BE2C (cell line): Measurements from ENCODE around the gene DENND1A.

Source experiments
- DNase-seq: peaks from one replicate; pipeline ENCODE4 v3.0.0-alpha.2; 2020
- H3K27me3 ChIP-seq: fragments of 250-450 bp; sonication (Bioruptor Pico); 2 replicates; pipeline ENCODE4 v1.5.1; 2020; ENCODE audit warnings: mild to moderate bottlenecking
- H3K36me3 ChIP-seq: fragments of 250-450 bp; sonication (Bioruptor Pico); 2 replicates; pipeline ENCODE4 v1.5.1; 2020; ENCODE audit warnings: mild to moderate bottlenecking
- H3K4me1 ChIP-seq: fragments of 250-450 bp; sonication (Bioruptor Pico); 2 replicates; pipeline ENCODE4 v1.5.1; 2020
- H3K4me3 ChIP-seq: 2 replicates; pipeline ENCODE4 v1.5.1; 2011; ENCODE audit warnings: low read depth, low read length
- H3K9me3 ChIP-seq: fragments of 250-450 bp; sonication (Bioruptor Pico); 2 replicates; pipeline ENCODE4 v1.5.1; 2020
- CTCF ChIP-seq: IDR thresholded peaks from 2 replicates; pipeline ENCODE4 v1.5.1; 2012; ENCODE audit warnings: mild to moderate bottlenecking, low read depth, low read length

Gene DENND1A

GRCh38 chr9:123465304-123465703 lies 464.6 kb downstream of the DENND1A start:
- no peak overlapping the region for H3K4me3 ChIP-seq
- H3K4me1 ChIP-seq: no peaks in the 10 kb centered on the region
- H3K27me3 ChIP-seq: no peaks in the 10 kb centered on the region
- no peaks in the 10 kb centered on the region; the same call in 1 of the 2 replicates for H3K9me3 ChIP-seq
- no peak for TF ChIP-seq CTCF
- no peaks in the 10 kb centered on the region for H3K36me3 ChIP-seq
- DNase-seq: no peak

DNA sequence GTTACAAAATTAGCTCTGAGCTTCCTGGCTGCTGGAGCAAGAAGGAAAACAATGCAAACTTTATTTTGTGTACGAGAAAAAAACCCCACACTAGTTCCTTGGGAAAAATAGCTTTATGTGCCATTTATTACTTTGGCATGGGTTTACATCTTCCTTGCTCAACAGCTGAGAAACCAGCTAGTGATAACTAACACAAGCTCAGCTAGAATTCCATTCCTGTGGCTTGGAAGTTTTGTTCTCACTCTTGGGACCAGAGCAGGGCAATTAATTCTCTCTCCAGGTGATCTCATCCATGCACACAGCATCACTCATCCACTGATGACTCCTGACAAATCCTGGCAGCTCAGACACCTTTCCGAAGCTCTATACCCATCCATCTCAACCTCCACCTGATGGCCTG lies 469.8 kb downstream of the DENND1A start:
- TF ChIP-seq CTCF: no peak
- Histone ChIP-seq H3K36me3 (no peaks in the 10 kb centered on the region), H3K27me3 (no peaks in the 10 kb centered on the region), H3K4me1 (no peaks in the 10 kb centered on the region), H3K9me3 (no peaks in the 10 kb centered on the region; the same call in 1 of the 2 replicates), H3K4me3 (no peak overlapping the region)
- DNase-seq: no peak

DNA sequence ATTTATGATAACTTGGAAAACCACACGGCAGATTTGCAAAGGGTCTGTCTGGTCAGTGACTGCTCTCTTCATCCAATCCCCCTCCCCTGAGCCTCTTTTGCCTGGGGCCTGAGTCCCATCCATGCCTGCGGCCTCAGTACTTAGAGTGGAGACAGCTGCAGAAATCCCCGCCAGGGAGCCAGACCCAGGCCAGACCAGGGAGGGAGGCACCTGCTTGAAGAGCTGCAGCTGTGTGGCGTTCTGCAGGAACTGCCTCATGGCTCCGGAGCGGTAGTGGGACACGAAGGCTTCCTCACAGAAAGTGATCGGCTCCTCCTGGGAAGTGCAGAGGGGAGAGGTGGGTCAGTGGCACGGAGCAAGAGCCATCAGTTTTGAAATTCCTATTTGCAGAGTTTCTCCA lies 472.3 kb downstream of the DENND1A start:
- H3K27me3 ChIP-seq: no peaks in the 10 kb centered on the region
- no peaks in the 10 kb centered on the region for H3K9me3 ChIP-seq
- H3K4me1 ChIP-seq: no peaks in the 10 kb centered on the region
- DNase-seq: peak; percentile 69
- TF ChIP-seq CTCF: no peak
- H3K36me3 ChIP-seq: no peaks in the 10 kb centered on the region
- H3K4me3 ChIP-seq: no peak overlapping the region

GRCh38 chr9:123456011-123456410 lies 473.9 kb downstream of the DENND1A start:
- Histone ChIP-seq H3K9me3 (no peaks in the 10 kb centered on the region), H3K36me3 (no peaks in the 10 kb centered on the region), H3K4me1 (no peaks in the 10 kb centered on the region), H3K27me3 (no peaks in the 10 kb centered on the region), H3K4me3 (no peak overlapping the region)
- no peak for TF ChIP-seq CTCF
- DNase-seq: no peak

- DNase-seq: no peak
- Histone ChIP-seq H3K4me1 (peaks cover under 1% of the 10 kb centered on the region), H3K9me3 (no peaks in the 10 kb centered on the region), H3K36me3 (no peaks in the 10 kb centered on the region), H3K27me3 (no peaks in the 10 kb centered on the region), H3K4me3 (no peak overlapping the region)
- no peak for TF ChIP-seq CTCF
Observed at GRCh38 chr9:123455187-123455586, 474.7 kb downstream of the DENND1A start.

GRCh38 chr9:123454361-123454760 lies 475.6 kb downstream of the DENND1A start:
- Histone ChIP-seq H3K9me3 (no peaks in the 10 kb centered on the region), H3K27me3 (no peaks in the 10 kb centered on the region), H3K36me3 (no peaks in the 10 kb centered on the region), H3K4me1 (peaks cover 3% of the 10 kb centered on the region), H3K4me3 (no peak overlapping the region)
- no peak for DNase-seq
- no peak for TF ChIP-seq CTCF
